ENCODE results near the gene KCNJ6. TPM values are rescaled to one million over a fixed set of nuclear protein-coding genes. Genes with fewer than 3 reads are reported as not detected.

KCNJ6 gene
- total and polyA plus RNA-seq, 9 of the 15 experiments (the other 6 are each of a cell fraction or from before 2014, with no cell fraction given), result 0.06 to 0.21 (median 0.13) TPM; not detected in 1

GRCh38 chr21:37886726-37887299, 29.4 kb downstream of the KCNJ6 start:
- POLR2A ChIA-PET, result interaction anchor here (0.8 to 1.0 kb wide), 2 partner anchors 11 to 13 kb away, joined by 3 to 4 read pairs; no protein-coding TSS in a partner anchor
- intact Hi-C loops (cut with micrococcal nuclease), result no loop called here
- TF ChIP-seq, protein P1, sequence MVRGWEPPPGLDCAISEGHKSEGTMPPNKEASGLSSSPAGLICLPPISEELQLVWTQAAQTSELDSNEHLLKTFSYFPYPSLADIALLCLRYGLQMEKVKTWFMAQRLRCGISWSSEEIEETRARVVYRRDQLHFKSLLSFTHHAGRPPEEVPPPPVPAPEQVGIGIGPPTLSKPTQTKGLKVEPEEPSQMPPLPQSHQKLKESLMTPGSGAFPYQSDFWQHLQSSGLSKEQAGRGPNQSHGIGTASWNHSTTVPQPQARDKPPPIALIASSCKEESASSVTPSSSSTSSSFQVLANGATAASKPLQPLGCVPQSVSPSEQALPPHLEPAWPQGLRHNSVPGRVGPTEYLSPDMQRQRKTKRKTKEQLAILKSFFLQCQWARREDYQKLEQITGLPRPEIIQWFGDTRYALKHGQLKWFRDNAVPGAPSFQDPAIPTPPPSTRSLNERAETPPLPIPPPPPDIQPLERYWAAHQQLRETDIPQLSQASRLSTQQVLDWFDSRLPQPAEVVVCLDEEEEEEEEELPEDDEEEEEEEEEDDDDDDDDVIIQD (CRISPR knock-in tag; IDR thresholded peaks at IDR 0.05), result no peak
- TF ChIP-seq HMGXB4 (CRISPR knock-in tag; IDR thresholded peaks at IDR 0.05) (no peak), FOXK1 (CRISPR knock-in tag; IDR thresholded peaks at IDR 0.05; ENCODE audit: borderline replicate concordance) (no peak), NR2F6 (CRISPR knock-in tag; IDR thresholded peaks at IDR 0.05) (no peak), ZBTB8A (IDR thresholded peaks at IDR 0.05; ENCODE audit: partially characterized antibody) (no peak), GTF2A2 (tag; IDR thresholded peaks at IDR 0.05) (no peak), BRF1 (IDR thresholded peaks at IDR 0.05; ENCODE audit: borderline replicate concordance, extremely low read depth, insufficient read length) (no peak), ESRRA (IDR thresholded peaks at IDR 0.05; ENCODE audit: borderline replicate concordance, low read depth) (no peak), HDAC6 (IDR thresholded peaks at IDR 0.05; ENCODE audit: low read depth, low read length) (no peak), SIN3A (IDR thresholded peaks at IDR 0.05; ENCODE audit: borderline replicate concordance in 2 of 2, control insufficient read depth in 1 of 2, low read depth in 2 of 2, low read length in 2 of 2) (no peak), RBFOX2 (IDR thresholded peaks at IDR 0.05; ENCODE audit: low read depth, low read length) (no peak)

More at GRCh38 chr21:37886726-37887299, 29.4 kb downstream of the KCNJ6 start:
- no peak for FAIRE-seq
- Histone ChIP-seq H3K79me2 (ENCODE audit: control insufficient read depth, insufficient read depth, low read length) (no peaks in the 10 kb centered on the region), H4K20me1 (replicated peaks; ENCODE audit: control insufficient read depth, insufficient read depth, low read length) (no peaks in the 10 kb centered on the region; the same call in 1 of the 2 replicates), H3K36me3 (ENCODE audit: control insufficient read depth, insufficient read depth, low read length) (no peaks in the 10 kb centered on the region), H2AFZ (ENCODE audit: low read depth, low read length) (no peak overlapping the region), H3K9me3 (replicated peaks; ENCODE audit: control insufficient read depth, insufficient read depth, low read depth, low read length) (no peaks in the 10 kb centered on the region), H3K9ac (ENCODE audit: insufficient read depth in 1 of 2, low read depth in 2 of 2, low read length in 2 of 2) (no peak overlapping the region), H3K27me3 (ENCODE audit: control insufficient read depth in 2 of 2, insufficient read depth in 2 of 2, low read length in 2 of 2) (peaks cover 0 to 12% of the 10 kb centered on the region in 2 experiments; a peak in 1 of 5 replicates), H3K4me1 (replicated peaks in 1 of 2; ENCODE audit: control insufficient read depth in 2 of 2, insufficient read depth in 2 of 2, low read length in 2 of 2) (no peaks in the 10 kb centered on the region), H3K4me2 (ENCODE audit: insufficient read depth, low read length) (no peak overlapping the region), H3K9me1 (ENCODE audit: control insufficient read depth, insufficient read depth, low read length) (no peaks in the 10 kb centered on the region), H3K4me3 (no peak overlapping the region), H3K27ac (ENCODE audit: extremely low read depth, low read depth, low read length) (no peak overlapping the region)
- BruUV-seq (replicated peaks), result no TSS peak
- no peak for DNase-seq (ENCODE audit: extremely low read depth in 1 of 4, low spot score in 3 of 4)
- no peak for ATAC-seq
- in situ Hi-C loops (cut with MboI), result no loop called here
- 2% methylated on average over 3 of the region's 3 CpGs for WGBS (ENCODE audit: insufficient coverage, low coverage, missing lambda C conversion rate)
- CTCF ChIA-PET (ENCODE audit: low intra/inter-chr PET ratio), result no interaction called here

All from K562 (cell line).